8988T (cell line): Measurements from ENCODE around the gene CABYR.
"Not testable (repeated sequence)": the region's sequence is repeated elsewhere in the genome, so short reads cannot be mapped to it uniquely, and the experiment has no call there.

ENCODE experiments used
- DNase-seq: peaks from one replicate; pipeline ENCODE4 v3.0.0; 2011

Gene CABYR

GRCh38 chr18:24130494-24130893 lies 8.4 kb upstream of the CABYR start:
- DNase-seq = no peak

- no peak for DNase-seq
Observed at GRCh38 chr18:24136967-24137373, 1.9 kb upstream of the CABYR start.

- no peak for DNase-seq
Observed at GRCh38 chr18:24138409-24138788, 463 bp upstream of the CABYR start.

GRCh38 chr18:24140697-24141096 lies 1.8 kb downstream of the CABYR start:
- no peak for DNase-seq

GRCh38 chr18:24142376-24142775 lies 3.5 kb downstream of the CABYR start:
- no peak for DNase-seq

GRCh38 chr18:24149591-24149990 lies 10.7 kb downstream of the CABYR start:
- not testable (repeated sequence) for DNase-seq

GRCh38 chr18:24153397-24153796 lies 14.5 kb downstream of the CABYR start:
- DNase-seq = no peak

GRCh38 chr18:24157855-24158254 lies 19.0 kb downstream of the CABYR start:
- DNase-seq = no peak

- no peak for DNase-seq
Observed at GRCh38 chr18:24160086-24160485, 21.2 kb downstream of the CABYR start.

- no peak for DNase-seq
Observed at GRCh38 chr18:24161304-24161703, 22.4 kb downstream of the CABYR start.

- DNase-seq = no peak
Observed at GRCh38 chr18:24168496-24168895, 29.6 kb downstream of the CABYR start.

- DNase-seq = no peak
Observed at GRCh38 chr18:24170360-24170759, 31.5 kb downstream of the CABYR start.

GRCh38 chr18:24173997-24174396 lies 35.1 kb downstream of the CABYR start:
- no peak for DNase-seq

- DNase-seq = peak; percentile 63
Observed at GRCh38 chr18:24176727-24177416, 38.0 kb downstream of the CABYR start.

- DNase-seq = no peak
Observed at GRCh38 chr18:24177499-24178133, 38.8 kb downstream of the CABYR start.

- no peak for DNase-seq
Observed at GRCh38 chr18:24180048-24180447, 41.2 kb downstream of the CABYR start.

GRCh38 chr18:24181806-24182205 lies 42.9 kb downstream of the CABYR start:
- DNase-seq = no peak

GRCh38 chr18:24185805-24186204 lies 46.9 kb downstream of the CABYR start:
- no peak for DNase-seq

- no peak for DNase-seq
Observed at GRCh38 chr18:24187049-24187448, 48.2 kb downstream of the CABYR start.

GRCh38 chr18:24187689-24188088 lies 48.8 kb downstream of the CABYR start:
- DNase-seq = no peak

- no peak for DNase-seq
Observed at GRCh38 chr18:24188120-24188519, 49.3 kb downstream of the CABYR start.

GRCh38 chr18:24189007-24189528 lies 50.2 kb downstream of the CABYR start:
- no peak for DNase-seq

GRCh38 chr18:24189664-24190346 lies 50.9 kb downstream of the CABYR start:
- no peak for DNase-seq

GRCh38 chr18:24190590-24190989 lies 51.7 kb downstream of the CABYR start:
- no peak for DNase-seq
